Lower leg skin (tissue), 3 donors: ENCODE measurements around the gene MAP4K1.
"Not testable (repeated sequence)": the region's sequence is repeated elsewhere in the genome, so short reads cannot be mapped to it uniquely, and the experiment has no call there.

Experiments used
- POLR2A ChIP-seq, 2 donors: fragments of 450-650 bp; IDR thresholded peaks; one replicate each; pipeline ENCODE4 v1.6.1; 2016 to 2017; ENCODE audit warnings: antibody characterized with exemption in 2 of 2, mild to moderate bottlenecking in 1 of 2, moderate library complexity in 1 of 2
- TF ChIP-seq, protein P1 (sequence below), 3 donors: fragments of 450-650 bp; IDR thresholded peaks; one replicate each; pipeline ENCODE4 v1.5.1; 2016; ENCODE audit warnings: antibody characterized with exemption in 3 of 3, mild to moderate bottlenecking in 3 of 3, moderate library complexity in 2 of 3

- TF ChIP-seq, protein P1, sequence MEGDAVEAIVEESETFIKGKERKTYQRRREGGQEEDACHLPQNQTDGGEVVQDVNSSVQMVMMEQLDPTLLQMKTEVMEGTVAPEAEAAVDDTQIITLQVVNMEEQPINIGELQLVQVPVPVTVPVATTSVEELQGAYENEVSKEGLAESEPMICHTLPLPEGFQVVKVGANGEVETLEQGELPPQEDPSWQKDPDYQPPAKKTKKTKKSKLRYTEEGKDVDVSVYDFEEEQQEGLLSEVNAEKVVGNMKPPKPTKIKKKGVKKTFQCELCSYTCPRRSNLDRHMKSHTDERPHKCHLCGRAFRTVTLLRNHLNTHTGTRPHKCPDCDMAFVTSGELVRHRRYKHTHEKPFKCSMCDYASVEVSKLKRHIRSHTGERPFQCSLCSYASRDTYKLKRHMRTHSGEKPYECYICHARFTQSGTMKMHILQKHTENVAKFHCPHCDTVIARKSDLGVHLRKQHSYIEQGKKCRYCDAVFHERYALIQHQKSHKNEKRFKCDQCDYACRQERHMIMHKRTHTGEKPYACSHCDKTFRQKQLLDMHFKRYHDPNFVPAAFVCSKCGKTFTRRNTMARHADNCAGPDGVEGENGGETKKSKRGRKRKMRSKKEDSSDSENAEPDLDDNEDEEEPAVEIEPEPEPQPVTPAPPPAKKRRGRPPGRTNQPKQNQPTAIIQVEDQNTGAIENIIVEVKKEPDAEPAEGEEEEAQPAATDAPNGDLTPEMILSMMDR (IDR thresholded peaks at IDR 0.05) = not testable (repeated sequence)
- TF ChIP-seq POLR2A (IDR thresholded peaks at IDR 0.05) = not testable (repeated sequence)
These were observed 58.8 kb downstream of the MAP4K1 start for GRCh38 chr19:38558933-38559332.
